ENCODE measurements around the gene KRTAP5-3. TPM values are rescaled to one million over a fixed set of nuclear protein-coding genes. Genes with fewer than 3 reads are reported as not detected.

The KRTAP5-3 gene
- total and polyA plus RNA-seq, 2 experiments from 2014 or later = not detected

- Histone ChIP-seq H3K4me1 (ENCODE audit: insufficient read depth) (peaks cover 33% of the 10 kb centered on the region), H3K36me3 (replicated peaks; ENCODE audit: insufficient read depth, low read depth) (no peaks in the 10 kb centered on the region), H3K79me2 (no peaks in the 10 kb centered on the region), H3K27me3 (no peaks in the 10 kb centered on the region), H3K9me3 (ENCODE audit: low read depth) (no peaks in the 10 kb centered on the region), H3K9me2 (replicated peaks; ENCODE audit: insufficient read depth) (no peaks in the 10 kb centered on the region), H3K4me3 (no peak overlapping the region), H3K4me2 (no peak overlapping the region), H4K20me1 (ENCODE audit: insufficient read depth, poor library complexity, severe bottlenecking) (peaks cover 3% of the 10 kb centered on the region), H3K27ac (no peak overlapping the region), H2AFZ (no peak overlapping the region)
- DNase-seq (ENCODE audit: low spot score) = no peak
- 93% methylated on average over 15 of the region's 15 CpGs for WGBS (ENCODE audit: low lambda C conversion rate, missing lambda C conversion rate)
- TF ChIP-seq EZH2phosphoT487 (IDR thresholded peaks at IDR 0.05; ENCODE audit: low read depth, severe bottlenecking, unreplicated experiment) (no peak), EZH2 (IDR thresholded peaks at IDR 0.05; ENCODE audit: borderline replicate concordance) (no peak)
- TF ChIP-seq, protein P1, sequence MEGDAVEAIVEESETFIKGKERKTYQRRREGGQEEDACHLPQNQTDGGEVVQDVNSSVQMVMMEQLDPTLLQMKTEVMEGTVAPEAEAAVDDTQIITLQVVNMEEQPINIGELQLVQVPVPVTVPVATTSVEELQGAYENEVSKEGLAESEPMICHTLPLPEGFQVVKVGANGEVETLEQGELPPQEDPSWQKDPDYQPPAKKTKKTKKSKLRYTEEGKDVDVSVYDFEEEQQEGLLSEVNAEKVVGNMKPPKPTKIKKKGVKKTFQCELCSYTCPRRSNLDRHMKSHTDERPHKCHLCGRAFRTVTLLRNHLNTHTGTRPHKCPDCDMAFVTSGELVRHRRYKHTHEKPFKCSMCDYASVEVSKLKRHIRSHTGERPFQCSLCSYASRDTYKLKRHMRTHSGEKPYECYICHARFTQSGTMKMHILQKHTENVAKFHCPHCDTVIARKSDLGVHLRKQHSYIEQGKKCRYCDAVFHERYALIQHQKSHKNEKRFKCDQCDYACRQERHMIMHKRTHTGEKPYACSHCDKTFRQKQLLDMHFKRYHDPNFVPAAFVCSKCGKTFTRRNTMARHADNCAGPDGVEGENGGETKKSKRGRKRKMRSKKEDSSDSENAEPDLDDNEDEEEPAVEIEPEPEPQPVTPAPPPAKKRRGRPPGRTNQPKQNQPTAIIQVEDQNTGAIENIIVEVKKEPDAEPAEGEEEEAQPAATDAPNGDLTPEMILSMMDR (IDR thresholded peaks at IDR 0.05; ENCODE audit: poor library complexity) = no peak
Measured at GRCh38 chr11:1560002-1560648, 48.1 kb downstream of the KRTAP5-3 start.

DNA sequence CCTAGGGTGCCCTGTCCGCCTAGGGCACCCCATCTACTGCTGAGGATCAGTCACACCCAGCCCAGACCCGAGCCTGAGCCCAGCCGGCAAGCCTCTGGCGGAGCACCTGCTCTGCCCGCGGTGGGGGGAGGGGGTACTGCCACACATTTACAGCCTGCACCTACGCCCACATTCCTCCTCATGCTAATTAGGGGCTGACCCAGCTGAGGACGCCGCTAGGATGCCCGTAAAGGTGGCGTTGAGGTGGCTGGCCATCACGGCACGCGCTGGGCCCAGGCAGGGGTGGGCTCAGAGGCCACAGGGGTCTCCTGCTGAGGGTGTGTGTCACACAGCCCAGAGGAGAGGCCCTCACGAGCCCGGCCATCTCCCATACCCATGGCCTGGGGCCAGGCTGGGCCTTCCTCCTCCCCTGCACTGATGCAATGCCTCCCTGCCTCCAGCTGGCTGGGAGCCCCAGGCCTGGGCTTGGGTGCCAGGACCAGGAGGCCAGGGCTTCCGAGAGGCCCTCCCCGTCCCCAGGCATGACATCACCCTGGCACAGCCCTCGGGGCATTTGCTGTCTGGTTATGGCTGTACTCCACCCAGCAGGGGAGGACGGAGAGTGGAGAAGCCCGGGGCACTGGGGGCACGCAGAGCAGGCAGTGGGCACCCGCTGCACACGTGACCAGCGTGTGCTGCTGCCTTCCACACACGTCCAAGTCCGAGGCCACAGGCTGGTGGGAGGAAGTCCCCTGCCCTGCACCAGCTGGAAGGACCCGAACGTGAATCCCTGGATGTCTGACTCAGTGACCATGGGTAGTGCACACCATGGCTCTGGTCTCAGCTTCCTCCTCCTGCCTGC lies 48.9 kb downstream of the KRTAP5-3 start:
- H3K27me3 ChIP-seq = no peaks in the 10 kb centered on the region
- H2AFZ ChIP-seq = no peak overlapping the region
- H3K4me1 ChIP-seq (ENCODE audit: insufficient read depth) = peaks cover 40% of the 10 kb centered on the region
- peak; percentile 67 for DNase-seq (ENCODE audit: low spot score)
- no peaks in the 10 kb centered on the region for H3K79me2 ChIP-seq
- no peak overlapping the region for H3K4me3 ChIP-seq
- no peaks in the 10 kb centered on the region for H4K20me1 ChIP-seq (ENCODE audit: insufficient read depth, poor library complexity, severe bottlenecking)
- TF ChIP-seq EZH2 (IDR thresholded peaks at IDR 0.05; ENCODE audit: borderline replicate concordance) (no peak), EZH2phosphoT487 (IDR thresholded peaks at IDR 0.05; ENCODE audit: low read depth, severe bottlenecking, unreplicated experiment) (no peak)
- TF ChIP-seq, protein P1 (IDR thresholded peaks at IDR 0.05; ENCODE audit: poor library complexity) = no peak
- no peaks in the 10 kb centered on the region for H3K9me2 ChIP-seq (replicated peaks; ENCODE audit: insufficient read depth)
- WGBS (ENCODE audit: low lambda C conversion rate, missing lambda C conversion rate) = 79% methylated on average over 29 of the region's 29 CpGs
- peak overlapping the region; percentile 5 for H3K4me2 ChIP-seq
- H3K27ac ChIP-seq = peak overlapping the region; percentile 66
- no peaks in the 10 kb centered on the region for H3K36me3 ChIP-seq (replicated peaks; ENCODE audit: insufficient read depth, low read depth)
- no peaks in the 10 kb centered on the region for H3K9me3 ChIP-seq (ENCODE audit: low read depth)

DNA sequence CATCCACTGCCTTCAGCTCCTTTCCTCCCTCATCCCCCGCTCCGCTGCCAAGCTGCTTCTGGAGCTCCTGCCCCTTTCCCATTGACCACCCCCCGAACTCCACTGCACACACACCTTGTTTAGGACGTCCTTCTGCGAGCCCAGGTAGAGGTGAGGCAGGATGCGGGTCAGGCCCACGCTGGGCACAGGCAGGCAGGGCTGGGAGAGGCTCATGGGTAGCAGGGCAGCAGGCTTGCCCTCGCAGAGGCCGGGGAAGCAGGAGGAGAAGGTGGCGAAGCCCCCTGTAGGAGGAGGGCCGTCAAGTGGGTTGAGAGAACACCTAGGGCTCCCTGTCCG lies 49.5 kb downstream of the KRTAP5-3 start:
- DNase-seq (ENCODE audit: low spot score) = no peak
- no peaks in the 10 kb centered on the region for H3K79me2 ChIP-seq
- H3K4me2 ChIP-seq = peak overlapping the region; percentile 5
- 82% methylated on average over 8 of the region's 12 CpGs for WGBS (ENCODE audit: low lambda C conversion rate, missing lambda C conversion rate)
- no peak overlapping the region for H2AFZ ChIP-seq
- peak overlapping the region; percentile 66 for H3K27ac ChIP-seq
- H3K27me3 ChIP-seq = no peaks in the 10 kb centered on the region
- no peaks in the 10 kb centered on the region for H4K20me1 ChIP-seq (ENCODE audit: insufficient read depth, poor library complexity, severe bottlenecking)
- no peaks in the 10 kb centered on the region for H3K9me3 ChIP-seq (ENCODE audit: low read depth)
- H3K36me3 ChIP-seq (replicated peaks; ENCODE audit: insufficient read depth, low read depth) = no peaks in the 10 kb centered on the region
- no peak overlapping the region for H3K4me3 ChIP-seq
- H3K9me2 ChIP-seq (replicated peaks; ENCODE audit: insufficient read depth) = no peaks in the 10 kb centered on the region
- TF ChIP-seq EZH2phosphoT487 (IDR thresholded peaks at IDR 0.05; ENCODE audit: low read depth, severe bottlenecking, unreplicated experiment) (no peak), EZH2 (IDR thresholded peaks at IDR 0.05; ENCODE audit: borderline replicate concordance) (no peak)
- TF ChIP-seq, protein P1 (IDR thresholded peaks at IDR 0.05; ENCODE audit: poor library complexity) = no peak
- peaks cover 41% of the 10 kb centered on the region for H3K4me1 ChIP-seq (ENCODE audit: insufficient read depth)

Data from hepatocyte (in vitro differentiated cells).